Ascending aorta (tissue), 2 donors: Measurements from ENCODE around the gene ZNF652. TPM values are rescaled to one million over a fixed set of nuclear protein-coding genes. Genes with fewer than 3 reads are reported as not detected.
A peak's percentile ranks its signal among the peaks of the same experiment; 100 is the strongest.

Source experiments
- DNase-seq, 2 donors: peaks; one replicate each; pipeline ENCODE4 v3.0.0-alpha.2; 2019; ENCODE audit warnings: low spot score in 2 of 2
- H3K27ac ChIP-seq, 2 donors: fragments of 200-600 bp; sonication (generic); one replicate each; pipeline ENCODE4 v1.5.1; 2016 to 2017; ENCODE audit warnings: mild to moderate bottlenecking in 1 of 2
- H3K27me3 ChIP-seq: fragments of 200-600 bp; sonication (generic); one replicate; pipeline ENCODE4 v1.5.1; 2017
- H3K36me3 ChIP-seq, 2 donors: fragments of 200-600 bp; sonication (generic); one replicate each; pipeline ENCODE4 v1.5.1; 2016
- H3K4me1 ChIP-seq, 2 donors: fragments of 200-600 bp; sonication (generic); one replicate each; pipeline ENCODE4 v1.5.1; 2016 to 2017; ENCODE audit warnings: mild to moderate bottlenecking in 1 of 2
- H3K4me3 ChIP-seq, 2 donors: fragments of 200-600 bp; sonication (generic); one replicate each; pipeline ENCODE4 v1.5.1; 2016 to 2017; ENCODE audit warnings: mild to moderate bottlenecking in 1 of 2
- H3K9me3 ChIP-seq, 2 donors: fragments of 200-600 bp; sonication (generic); one replicate each; pipeline ENCODE4 v1.5.1; 2016
- intact Hi-C: fragments of 100-400 bp; cut with DNase I; formaldehyde crosslinking; loops from one replicate; pipeline ENCODE4 v1.15.1; 2023
- total RNA-seq: library from RNA; depleted of rRNA; stranded (reverse); fragments of >200 nt; gene quantifications from one replicate; pipeline ENCODE4 v1.1.0, GENCODE V29; 2016
- TF ChIP-seq, protein P1 (sequence below), 3 experiments: fragments of 200-600 bp in 2 of 3; fragments of 450-650 bp in 1 of 3; sonication (generic) in 2 of 3; IDR thresholded peaks; one replicate each; pipeline ENCODE4 v1.5.1; 2016 to 2019; ENCODE audit warnings: antibody characterized with exemption in 3 of 3, mild to moderate bottlenecking in 1 of 3, moderate library complexity in 1 of 3

Gene ZNF652
- total RNA-seq, 1 donor from 2014 or later, result 13.5 TPM

DNA sequence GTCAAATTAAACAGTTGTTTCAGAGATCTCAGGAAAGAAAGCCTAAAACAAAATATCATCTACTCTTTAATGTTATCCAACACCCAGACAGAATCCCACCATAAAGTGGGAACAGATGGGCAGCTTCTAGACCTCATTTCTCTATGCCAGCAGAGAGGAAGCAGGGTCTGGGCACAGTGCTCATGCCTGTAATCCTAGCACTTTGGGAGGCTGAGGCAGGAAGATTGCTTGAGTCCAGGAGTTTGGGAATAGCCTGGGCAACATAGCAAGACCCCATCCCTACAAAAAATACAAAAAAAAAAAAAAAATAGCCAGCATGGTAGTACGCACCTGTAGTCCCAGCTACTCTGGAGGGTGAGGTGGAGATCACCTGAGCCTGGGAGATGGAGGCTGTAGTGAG is 13.5 kb upstream of the ZNF652 start:
- Histone ChIP-seq H3K27ac (no peak overlapping the region), H3K4me3 (no peak overlapping the region), H3K9me3 (no peaks in the 10 kb centered on the region), H3K27me3 (no peaks in the 10 kb centered on the region), H3K4me1 (no peaks in the 10 kb centered on the region), H3K36me3 (no peaks in the 10 kb centered on the region)
- intact Hi-C loops, result no loop called here
- TF ChIP-seq, protein P1, sequence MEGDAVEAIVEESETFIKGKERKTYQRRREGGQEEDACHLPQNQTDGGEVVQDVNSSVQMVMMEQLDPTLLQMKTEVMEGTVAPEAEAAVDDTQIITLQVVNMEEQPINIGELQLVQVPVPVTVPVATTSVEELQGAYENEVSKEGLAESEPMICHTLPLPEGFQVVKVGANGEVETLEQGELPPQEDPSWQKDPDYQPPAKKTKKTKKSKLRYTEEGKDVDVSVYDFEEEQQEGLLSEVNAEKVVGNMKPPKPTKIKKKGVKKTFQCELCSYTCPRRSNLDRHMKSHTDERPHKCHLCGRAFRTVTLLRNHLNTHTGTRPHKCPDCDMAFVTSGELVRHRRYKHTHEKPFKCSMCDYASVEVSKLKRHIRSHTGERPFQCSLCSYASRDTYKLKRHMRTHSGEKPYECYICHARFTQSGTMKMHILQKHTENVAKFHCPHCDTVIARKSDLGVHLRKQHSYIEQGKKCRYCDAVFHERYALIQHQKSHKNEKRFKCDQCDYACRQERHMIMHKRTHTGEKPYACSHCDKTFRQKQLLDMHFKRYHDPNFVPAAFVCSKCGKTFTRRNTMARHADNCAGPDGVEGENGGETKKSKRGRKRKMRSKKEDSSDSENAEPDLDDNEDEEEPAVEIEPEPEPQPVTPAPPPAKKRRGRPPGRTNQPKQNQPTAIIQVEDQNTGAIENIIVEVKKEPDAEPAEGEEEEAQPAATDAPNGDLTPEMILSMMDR (IDR thresholded peaks at IDR 0.05), result no peak
- DNase-seq, result no peak

DNA sequence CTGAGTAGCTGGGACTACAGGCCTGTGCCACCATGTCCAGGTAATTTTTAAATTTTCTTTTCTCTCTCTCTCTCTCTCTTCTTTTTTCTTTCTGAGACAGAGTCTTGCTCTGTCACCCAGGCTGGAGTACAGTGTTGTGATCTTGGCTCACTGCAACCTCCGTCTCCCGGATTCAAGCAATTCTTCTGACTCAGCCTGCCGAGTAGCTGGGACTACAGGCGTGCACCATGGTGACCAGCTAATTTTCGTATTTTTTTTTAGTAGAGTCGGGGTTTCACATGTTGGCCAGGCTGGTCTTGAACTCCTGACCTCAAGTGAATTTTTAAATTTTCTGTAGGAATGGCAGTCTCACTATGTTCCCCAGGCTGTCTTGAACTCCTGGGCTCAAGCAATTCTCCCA is 11.1 kb upstream of the ZNF652 start:
- TF ChIP-seq, protein P1 (IDR thresholded peaks at IDR 0.05), result no peak
- no peak overlapping the region for H3K27ac ChIP-seq
- no peaks in the 10 kb centered on the region for H3K36me3 ChIP-seq
- no peaks in the 10 kb centered on the region for H3K9me3 ChIP-seq
- peak in 1 of 2 donors; percentile 1 for DNase-seq
- intact Hi-C loops, result no loop called here
- no peaks in the 10 kb centered on the region for H3K27me3 ChIP-seq
- H3K4me3 ChIP-seq, result no peak overlapping the region
- no peaks in the 10 kb centered on the region for H3K4me1 ChIP-seq

DNA sequence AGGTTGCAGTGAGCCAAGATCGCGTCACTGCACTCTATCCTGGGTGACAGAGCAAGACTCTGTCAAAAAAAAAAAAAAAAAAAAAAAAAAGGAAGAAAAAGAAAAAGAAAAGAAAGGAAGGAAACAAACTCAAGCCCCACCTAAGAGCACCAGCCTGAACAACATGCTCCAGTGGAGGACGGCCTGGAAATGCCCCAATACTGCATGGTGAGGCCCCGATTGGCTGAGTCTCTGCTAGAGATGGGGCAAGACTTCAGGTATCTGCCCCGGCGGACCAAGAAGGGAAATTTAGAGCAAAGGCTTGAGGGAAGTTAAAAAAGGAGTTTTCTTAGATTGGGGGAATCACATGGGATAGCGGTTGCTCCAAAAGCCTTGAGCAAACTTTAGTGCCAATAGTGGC is 10.4 kb upstream of the ZNF652 start:
- H3K4me1 ChIP-seq, result no peaks in the 10 kb centered on the region
- DNase-seq, result peak in 1 of 2 donors; percentile 1
- no peaks in the 10 kb centered on the region for H3K9me3 ChIP-seq
- no peaks in the 10 kb centered on the region for H3K27me3 ChIP-seq
- no peak overlapping the region for H3K27ac ChIP-seq
- H3K4me3 ChIP-seq, result no peak overlapping the region
- intact Hi-C loops, result no loop called here
- TF ChIP-seq, protein P1 (IDR thresholded peaks at IDR 0.05), result no peak
- no peaks in the 10 kb centered on the region for H3K36me3 ChIP-seq

DNA sequence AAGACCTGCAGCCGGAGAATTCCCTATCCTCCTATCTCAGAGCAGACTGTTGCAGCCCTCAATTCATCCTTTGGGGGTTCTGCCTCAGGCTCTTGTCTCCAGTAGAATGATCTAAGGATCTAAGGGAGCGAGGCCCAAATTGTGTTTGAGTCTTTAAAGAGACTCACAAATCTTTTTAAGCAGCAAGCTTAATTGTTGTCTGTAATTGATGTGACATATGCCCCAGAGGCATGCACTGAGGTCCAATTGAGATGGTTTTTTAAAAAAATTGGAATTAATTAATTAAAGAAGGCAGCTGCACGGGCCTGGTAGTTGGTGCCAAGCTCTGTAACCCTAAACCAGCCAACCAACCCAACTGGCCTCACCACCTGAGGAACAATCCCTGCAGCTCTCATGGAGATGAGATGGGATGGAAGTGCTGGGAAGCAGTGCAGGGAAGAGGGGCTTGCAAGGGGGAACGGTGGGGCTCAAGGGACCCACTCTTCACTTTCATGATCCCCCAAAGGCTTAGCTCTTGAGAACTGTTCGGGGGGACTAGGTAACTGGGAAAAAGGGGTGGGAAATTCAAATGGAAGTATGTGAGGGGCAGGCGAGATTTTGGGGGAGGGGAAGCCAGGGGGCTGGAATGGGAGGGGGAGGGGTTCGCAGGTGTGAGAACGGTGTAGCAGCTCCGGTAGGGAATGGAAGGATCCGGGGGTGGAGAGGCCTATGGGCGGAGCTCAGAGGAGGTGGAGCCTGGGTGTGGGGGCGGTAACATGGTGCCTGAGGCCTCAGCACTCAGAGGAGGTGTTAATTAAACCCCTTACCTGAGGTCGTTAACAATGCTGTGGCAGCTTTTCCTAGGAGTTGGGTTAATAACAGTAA is 9.2 kb upstream of the ZNF652 start:
- Histone ChIP-seq H3K4me1 (no peaks in the 10 kb centered on the region), H3K36me3 (no peaks in the 10 kb centered on the region), H3K27me3 (no peaks in the 10 kb centered on the region), H3K4me3 (no peak overlapping the region), H3K27ac (no peak overlapping the region), H3K9me3 (no peaks in the 10 kb centered on the region)
- DNase-seq, result peak in 1 of 2 donors; percentile 44
- intact Hi-C loops, result no loop called here
- TF ChIP-seq, protein P1 (IDR thresholded peaks at IDR 0.05), result no peak

DNA sequence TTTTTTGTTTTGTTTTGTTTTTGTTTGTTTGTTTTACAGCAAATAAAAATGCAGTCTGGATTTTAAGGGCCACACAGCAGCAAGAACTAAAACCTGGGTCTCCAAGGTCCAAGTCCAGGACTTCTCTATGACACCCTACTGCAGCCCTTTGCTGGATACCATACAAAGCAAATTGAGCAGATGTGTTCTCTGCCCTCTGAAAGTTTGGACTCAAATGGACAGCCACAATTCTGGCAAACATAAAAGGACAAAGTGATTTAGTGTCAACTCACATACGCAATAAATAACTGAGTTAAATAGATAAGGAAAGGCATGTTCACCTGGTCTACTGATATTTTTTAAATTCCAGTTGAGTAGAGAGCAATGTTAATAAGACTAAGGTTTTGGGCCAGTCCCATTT is 7.7 kb upstream of the ZNF652 start:
- intact Hi-C loops, result no loop called here
- no peaks in the 10 kb centered on the region for H3K4me1 ChIP-seq
- H3K27me3 ChIP-seq, result no peaks in the 10 kb centered on the region
- TF ChIP-seq, protein P1 (IDR thresholded peaks at IDR 0.05), result no peak
- H3K36me3 ChIP-seq, result no peaks in the 10 kb centered on the region
- H3K27ac ChIP-seq, result no peak overlapping the region
- no peak for DNase-seq
- no peaks in the 10 kb centered on the region for H3K9me3 ChIP-seq
- H3K4me3 ChIP-seq, result no peak overlapping the region
